Liver (tissue), 9 donors: ENCODE results near the gene TXNDC11. TPM values are rescaled to one million over a fixed set of nuclear protein-coding genes. Genes with fewer than 3 reads are reported as not detected.

Source experiments
- DNase-seq: peaks from one replicate; pipeline ENCODE4 v3.0.0-alpha.2; 2017; ENCODE audit warnings: low spot score
- H3K27ac ChIP-seq, 2 donors: one replicate each; pipeline ENCODE4 v1.7.0; 2013; ENCODE audit warnings: inconsistent platforms in 2 of 2, low read length in 2 of 2, control low read depth in 1 of 2, low read depth in 1 of 2, mild to moderate bottlenecking in 1 of 2
- H3K27me3 ChIP-seq, 4 donors: one replicate each; pipeline versions ENCODE4 v1.6.1 to v1.7.0; 2013; ENCODE audit warnings: low read length in 3 of 4, inconsistent platforms in 1 of 4, mild to moderate bottlenecking in 1 of 4, moderate library complexity in 1 of 4; ENCODE audit not compliant: control insufficient read depth in 4 of 4, insufficient read depth in 4 of 4
- H3K36me3 ChIP-seq, 4 donors: one replicate each; pipeline versions ENCODE4 v1.6.1 to v1.7.0; 2013; ENCODE audit warnings: low read length in 3 of 4, mild to moderate bottlenecking in 3 of 4, low read depth in 1 of 4, moderate library complexity in 1 of 4; ENCODE audit not compliant: control insufficient read depth in 4 of 4, insufficient read depth in 3 of 4
- H3K4me1 ChIP-seq, 4 donors: one replicate each; pipeline versions ENCODE4 v1.6.1 to v1.7.0; 2013; ENCODE audit warnings: low read length in 3 of 4, mild to moderate bottlenecking in 3 of 4, moderate library complexity in 1 of 4; ENCODE audit not compliant: control insufficient read depth in 4 of 4, insufficient read depth in 4 of 4
- H3K4me3 ChIP-seq, 3 donors: one replicate each; pipeline versions ENCODE4 v1.6.1 to v1.7.0; 2013; ENCODE audit warnings: low read length in 3 of 3, control low read depth in 1 of 3, low read depth in 1 of 3, mild to moderate bottlenecking in 1 of 3
- H3K9ac ChIP-seq, 2 donors: one replicate each; pipeline ENCODE4 v1.7.0; 2013; ENCODE audit warnings: low read length in 2 of 2, mild to moderate bottlenecking in 2 of 2, moderate library complexity in 2 of 2, control low read depth in 1 of 2, low read depth in 1 of 2
- H3K9me3 ChIP-seq, 4 donors: one replicate each; pipeline versions ENCODE4 v1.6.1 to v1.7.0; 2013; ENCODE audit warnings: low read length in 3 of 4; ENCODE audit not compliant: control insufficient read depth in 4 of 4
- CTCF ChIP-seq: fragments of 150-350 bp; IDR thresholded peaks from 2 replicates; pipeline ENCODE4 v1.5.1; 2017; ENCODE audit warnings: improper control_type of control experiment, low read depth, low read length; ENCODE audit not compliant: missing input control
- EGR1 ChIP-seq, 2 donors: IDR thresholded peaks; 2 replicates each; pipeline ENCODE4 v1.6.1; 2016 to 2018; ENCODE audit warnings: antibody characterized with exemption in 2 of 2, low read depth in 2 of 2
- GABPA ChIP-seq, 2 donors: IDR thresholded peaks in 1 of 2; conservative IDR thresholded peaks in 1 of 2; 2 replicates each; pipeline ENCODE4 v1.6.1; 2016; ENCODE audit warnings: antibody characterized with exemption in 2 of 2, mild to moderate bottlenecking in 1 of 2, moderate library complexity in 1 of 2
- HNF4A ChIP-seq, 2 donors: conservative IDR thresholded peaks; 2 replicates each; pipeline ENCODE4 v1.6.1; 2016; ENCODE audit warnings: antibody characterized with exemption in 2 of 2, mild to moderate bottlenecking in 2 of 2
- HNF4G ChIP-seq: IDR thresholded peaks from 2 replicates; pipeline ENCODE4 v1.6.1; 2016; ENCODE audit warnings: antibody characterized with exemption
- JUND ChIP-seq, 2 donors: IDR thresholded peaks; 2 replicates each; pipeline ENCODE4 v1.6.1; 2016; ENCODE audit warnings: antibody characterized with exemption in 2 of 2
- NR2F2 ChIP-seq: IDR thresholded peaks from 2 replicates; pipeline ENCODE4 v1.6.1; 2016; ENCODE audit warnings: antibody characterized with exemption
- RAD21 ChIP-seq, 2 donors: IDR thresholded peaks; 2 replicates each; pipeline ENCODE4 v1.6.1; 2016; ENCODE audit warnings: antibody characterized with exemption in 2 of 2, mild to moderate bottlenecking in 2 of 2
- RXRA ChIP-seq, 2 donors: IDR thresholded peaks; 2 replicates each; pipeline ENCODE4 v1.6.1; 2017 to 2018; ENCODE audit warnings: antibody characterized with exemption in 2 of 2, mild to moderate bottlenecking in 1 of 2
- SP1 ChIP-seq: IDR thresholded peaks from 2 replicates; pipeline ENCODE4 v1.6.1; 2018; ENCODE audit warnings: antibody characterized with exemption, mild to moderate bottlenecking
- TAF1 ChIP-seq: conservative IDR thresholded peaks from 2 replicates; pipeline ENCODE4 v1.6.1; 2016; ENCODE audit warnings: antibody characterized with exemption, mild to moderate bottlenecking
- YY1 ChIP-seq: IDR thresholded peaks from 2 replicates; pipeline ENCODE4 v1.6.1; 2016; ENCODE audit warnings: antibody characterized with exemption, mild to moderate bottlenecking
- WGBS: extraction: QIAGEN DNeasy Blood & Tissue Kit; methylation state at CpG from one replicate; pipeline ENCODE4 v1.1.7; 2013; 5-methylcytosine and 5-hydroxymethylcytosine counted together
- polyA plus RNA-seq, 2 donors: library from polyadenylated mRNA; stranded (reverse) in 1 of 2; unstranded in 1 of 2; fragments of 200-250 nt in 1 of 2; fragments of >200 nt in 1 of 2; fragmentation: Nextera tagmentation in 1 of 2; extraction: Ambion mirVana in 1 of 2; gene quantifications; one replicate each; pipeline versions ENCODE4 v1.2.1 to v1.2.3, GENCODE V29; 2013 to 2015
- total RNA-seq, 2 donors: library from RNA; depleted of rRNA; stranded (reverse); fragments of >200 nt; gene quantifications; one replicate each; pipeline ENCODE4 v1.2.3, GENCODE V29; 2014
- TF ChIP-seq, protein P1 (sequence below): IDR thresholded peaks from 2 replicates; pipeline ENCODE4 v1.6.1; 2016; ENCODE audit warnings: antibody characterized with exemption
- TF ChIP-seq, protein P2 (sequence below): IDR thresholded peaks from 2 replicates; pipeline ENCODE4 v1.6.1; 2016; ENCODE audit warnings: antibody characterized with exemption, mild to moderate bottlenecking
- TF ChIP-seq, protein P3 (sequence below): IDR thresholded peaks from 2 replicates; pipeline ENCODE4 v1.6.1; 2016; ENCODE audit warnings: antibody characterized with exemption
- TF ChIP-seq, protein P4 (sequence below): IDR thresholded peaks from 2 replicates; pipeline ENCODE4 v1.6.1; 2016; ENCODE audit warnings: antibody characterized with exemption
- donor health status: healthy.
- donor health status: healthy.
- donor health status: healthy.
- donor health status: healthy.
- donor health status: healthy.

TXNDC11 gene
- total and polyA plus RNA-seq, 4 donors: 26.4 to 63.5 (median 48.5) TPM

GRCh38 chr16:11671271-11671670 is 71.4 kb downstream of the TXNDC11 start:
- Histone ChIP-seq H3K27ac (no peak overlapping the region), H3K9ac (no peak overlapping the region), H3K27me3 (no peaks in the 10 kb centered on the region), H3K4me3 (no peak overlapping the region), H3K9me3 (no peaks in the 10 kb centered on the region), H3K4me1 (peaks cover 5 to 61% (median 15%) of the 10 kb centered on the region in 4 donors), H3K36me3 (no peaks in the 10 kb centered on the region)
- DNase-seq: no peak
- TF ChIP-seq NR2F2: no peak
- WGBS: 98% methylated on average over 2 of the region's 2 CpGs

- DNase-seq: no peak
- Histone ChIP-seq H3K4me3 (no peak overlapping the region), H3K27ac (peak overlapping the region; percentile 71 to 80), H3K9ac (no peak overlapping the region), H3K9me3 (no peaks in the 10 kb centered on the region), H3K4me1 (peaks cover 0 to 53% (median 11%) of the 10 kb centered on the region in 4 donors), H3K36me3 (no peaks in the 10 kb centered on the region), H3K27me3 (no peaks in the 10 kb centered on the region)
- no peak for TF ChIP-seq SP1
- no peak for TF ChIP-seq EGR1 (IDR thresholded peaks at IDR 0.05; ENCODE audit: low read depth in 2 of 2)
- TF ChIP-seq RAD21 (IDR thresholded peaks at IDR 0.05): no peak
- TF ChIP-seq, protein P1, sequence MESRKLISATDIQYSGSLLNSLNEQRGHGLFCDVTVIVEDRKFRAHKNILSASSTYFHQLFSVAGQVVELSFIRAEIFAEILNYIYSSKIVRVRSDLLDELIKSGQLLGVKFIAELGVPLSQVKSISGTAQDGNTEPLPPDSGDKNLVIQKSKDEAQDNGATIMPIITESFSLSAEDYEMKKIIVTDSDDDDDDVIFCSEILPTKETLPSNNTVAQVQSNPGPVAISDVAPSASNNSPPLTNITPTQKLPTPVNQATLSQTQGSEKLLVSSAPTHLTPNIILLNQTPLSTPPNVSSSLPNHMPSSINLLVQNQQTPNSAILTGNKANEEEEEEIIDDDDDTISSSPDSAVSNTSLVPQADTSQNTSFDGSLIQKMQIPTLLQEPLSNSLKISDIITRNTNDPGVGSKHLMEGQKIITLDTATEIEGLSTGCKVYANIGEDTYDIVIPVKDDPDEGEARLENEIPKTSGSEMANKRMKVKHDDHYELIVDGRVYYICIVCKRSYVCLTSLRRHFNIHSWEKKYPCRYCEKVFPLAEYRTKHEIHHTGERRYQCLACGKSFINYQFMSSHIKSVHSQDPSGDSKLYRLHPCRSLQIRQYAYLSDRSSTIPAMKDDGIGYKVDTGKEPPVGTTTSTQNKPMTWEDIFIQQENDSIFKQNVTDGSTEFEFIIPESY: no peak
- no peak for TF ChIP-seq GABPA (IDR thresholded peaks at IDR 0.05 in 1 of 2, conservative IDR thresholded peaks at IDR 0.05 in 1 of 2)
- TF ChIP-seq, protein P2, sequence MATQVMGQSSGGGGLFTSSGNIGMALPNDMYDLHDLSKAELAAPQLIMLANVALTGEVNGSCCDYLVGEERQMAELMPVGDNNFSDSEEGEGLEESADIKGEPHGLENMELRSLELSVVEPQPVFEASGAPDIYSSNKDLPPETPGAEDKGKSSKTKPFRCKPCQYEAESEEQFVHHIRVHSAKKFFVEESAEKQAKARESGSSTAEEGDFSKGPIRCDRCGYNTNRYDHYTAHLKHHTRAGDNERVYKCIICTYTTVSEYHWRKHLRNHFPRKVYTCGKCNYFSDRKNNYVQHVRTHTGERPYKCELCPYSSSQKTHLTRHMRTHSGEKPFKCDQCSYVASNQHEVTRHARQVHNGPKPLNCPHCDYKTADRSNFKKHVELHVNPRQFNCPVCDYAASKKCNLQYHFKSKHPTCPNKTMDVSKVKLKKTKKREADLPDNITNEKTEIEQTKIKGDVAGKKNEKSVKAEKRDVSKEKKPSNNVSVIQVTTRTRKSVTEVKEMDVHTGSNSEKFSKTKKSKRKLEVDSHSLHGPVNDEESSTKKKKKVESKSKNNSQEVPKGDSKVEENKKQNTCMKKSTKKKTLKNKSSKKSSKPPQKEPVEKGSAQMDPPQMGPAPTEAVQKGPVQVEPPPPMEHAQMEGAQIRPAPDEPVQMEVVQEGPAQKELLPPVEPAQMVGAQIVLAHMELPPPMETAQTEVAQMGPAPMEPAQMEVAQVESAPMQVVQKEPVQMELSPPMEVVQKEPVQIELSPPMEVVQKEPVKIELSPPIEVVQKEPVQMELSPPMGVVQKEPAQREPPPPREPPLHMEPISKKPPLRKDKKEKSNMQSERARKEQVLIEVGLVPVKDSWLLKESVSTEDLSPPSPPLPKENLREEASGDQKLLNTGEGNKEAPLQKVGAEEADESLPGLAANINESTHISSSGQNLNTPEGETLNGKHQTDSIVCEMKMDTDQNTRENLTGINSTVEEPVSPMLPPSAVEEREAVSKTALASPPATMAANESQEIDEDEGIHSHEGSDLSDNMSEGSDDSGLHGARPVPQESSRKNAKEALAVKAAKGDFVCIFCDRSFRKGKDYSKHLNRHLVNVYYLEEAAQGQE: no peak
- no peak for TF ChIP-seq CTCF
- TF ChIP-seq HNF4G: no peak
- no peak for TF ChIP-seq TAF1
- no peak for TF ChIP-seq YY1
- TF ChIP-seq, protein P3, sequence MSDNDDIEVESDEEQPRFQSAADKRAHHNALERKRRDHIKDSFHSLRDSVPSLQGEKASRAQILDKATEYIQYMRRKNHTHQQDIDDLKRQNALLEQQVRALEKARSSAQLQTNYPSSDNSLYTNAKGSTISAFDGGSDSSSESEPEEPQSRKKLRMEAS: no peak
- TF ChIP-seq, protein P4, sequence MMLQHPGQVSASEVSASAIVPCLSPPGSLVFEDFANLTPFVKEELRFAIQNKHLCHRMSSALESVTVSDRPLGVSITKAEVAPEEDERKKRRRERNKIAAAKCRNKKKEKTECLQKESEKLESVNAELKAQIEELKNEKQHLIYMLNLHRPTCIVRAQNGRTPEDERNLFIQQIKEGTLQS: no peak
- TF ChIP-seq RXRA (IDR thresholded peaks at IDR 0.05): no peak
- no peak for TF ChIP-seq HNF4A (conservative IDR thresholded peaks at IDR 0.05)
- no peak for TF ChIP-seq JUND (IDR thresholded peaks at IDR 0.05)
- TF ChIP-seq NR2F2: no peak
- WGBS: 84% methylated on average over 27 of the region's 27 CpGs
Measured at GRCh38 chr16:11670171-11671131, 72.2 kb downstream of the TXNDC11 start.
